H1 (cell line): ENCODE data around the gene CFAP61.

Experiments
- HDAC2 ChIP-seq, 2 experiments: fragments of 300-600 bp in 1 of 2; sonication (generic) in 1 of 2; IDR thresholded peaks; 2 replicates each; pipeline ENCODE4 v1.6.1; 2011 to 2012; ENCODE audit warnings: low read depth in 2 of 2, low read length in 2 of 2, mild to moderate bottlenecking in 2 of 2, moderate library complexity in 2 of 2, borderline replicate concordance in 1 of 2, inconsistent platforms in 1 of 2
- TF ChIP-seq, protein P1 (sequence below): IDR thresholded peaks from 2 replicates; pipeline ENCODE4 v1.6.1; 2012; ENCODE audit warnings: inconsistent platforms

GRCh38 chr20:20297752-20298151, 245.4 kb downstream of the CFAP61 start:
- TF ChIP-seq, protein P1, sequence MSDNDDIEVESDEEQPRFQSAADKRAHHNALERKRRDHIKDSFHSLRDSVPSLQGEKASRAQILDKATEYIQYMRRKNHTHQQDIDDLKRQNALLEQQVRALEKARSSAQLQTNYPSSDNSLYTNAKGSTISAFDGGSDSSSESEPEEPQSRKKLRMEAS = no peak
- no peak for TF ChIP-seq HDAC2 (IDR thresholded peaks at IDR 0.05; ENCODE audit: borderline replicate concordance in 1 of 2, low read depth in 2 of 2, low read length in 2 of 2)
